Fibroblast of pulmonary artery (primary cell): ENCODE measurements around the gene IRAK3.
A peak's percentile ranks its signal among the peaks of the same experiment; 100 is the strongest.
"Not testable (repeated sequence)": the region's sequence is repeated elsewhere in the genome, so short reads cannot be mapped to it uniquely, and the experiment has no call there.

Experiments
- DNase-seq: peaks from one replicate; pipeline ENCODE4 v3.0.0-alpha.2; 2010; ENCODE audit warnings: low read depth
- H3K4me3 ChIP-seq: replicated peaks from 2 replicates; pipeline ENCODE4 v1.5.1; 2011; ENCODE audit warnings: low read depth, mild to moderate bottlenecking, control low read depth, low read length, moderate library complexity
- TF ChIP-seq, protein P1 (sequence below): IDR thresholded peaks from 2 replicates; pipeline ENCODE4 v1.5.1; 2011; ENCODE audit warnings: mild to moderate bottlenecking, control low read depth, low read length, inconsistent platforms; ENCODE audit errors: missing control alignments

The IRAK3 gene

DNA sequence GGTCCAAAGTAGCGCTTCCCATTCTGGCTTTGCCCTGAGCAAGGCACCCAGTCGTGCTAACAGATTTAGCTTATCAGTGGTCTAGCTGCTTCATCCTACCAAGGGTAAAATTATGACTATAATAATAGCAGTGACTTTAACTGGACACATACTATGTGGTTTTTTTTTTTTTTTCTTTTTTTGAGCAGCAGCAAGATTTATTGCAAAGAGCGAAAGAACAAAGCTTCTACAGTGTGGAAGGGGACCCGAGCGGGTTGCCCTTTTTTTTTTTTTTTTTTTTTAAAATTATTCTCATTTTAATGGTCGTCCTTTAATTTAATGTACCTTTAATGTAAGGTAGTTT is 113.8 kb downstream of the IRAK3 start:
- no peak for DNase-seq
- H3K4me3 ChIP-seq, result peak overlapping the region; percentile 69
- TF ChIP-seq, protein P1, sequence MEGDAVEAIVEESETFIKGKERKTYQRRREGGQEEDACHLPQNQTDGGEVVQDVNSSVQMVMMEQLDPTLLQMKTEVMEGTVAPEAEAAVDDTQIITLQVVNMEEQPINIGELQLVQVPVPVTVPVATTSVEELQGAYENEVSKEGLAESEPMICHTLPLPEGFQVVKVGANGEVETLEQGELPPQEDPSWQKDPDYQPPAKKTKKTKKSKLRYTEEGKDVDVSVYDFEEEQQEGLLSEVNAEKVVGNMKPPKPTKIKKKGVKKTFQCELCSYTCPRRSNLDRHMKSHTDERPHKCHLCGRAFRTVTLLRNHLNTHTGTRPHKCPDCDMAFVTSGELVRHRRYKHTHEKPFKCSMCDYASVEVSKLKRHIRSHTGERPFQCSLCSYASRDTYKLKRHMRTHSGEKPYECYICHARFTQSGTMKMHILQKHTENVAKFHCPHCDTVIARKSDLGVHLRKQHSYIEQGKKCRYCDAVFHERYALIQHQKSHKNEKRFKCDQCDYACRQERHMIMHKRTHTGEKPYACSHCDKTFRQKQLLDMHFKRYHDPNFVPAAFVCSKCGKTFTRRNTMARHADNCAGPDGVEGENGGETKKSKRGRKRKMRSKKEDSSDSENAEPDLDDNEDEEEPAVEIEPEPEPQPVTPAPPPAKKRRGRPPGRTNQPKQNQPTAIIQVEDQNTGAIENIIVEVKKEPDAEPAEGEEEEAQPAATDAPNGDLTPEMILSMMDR, result no peak

DNA sequence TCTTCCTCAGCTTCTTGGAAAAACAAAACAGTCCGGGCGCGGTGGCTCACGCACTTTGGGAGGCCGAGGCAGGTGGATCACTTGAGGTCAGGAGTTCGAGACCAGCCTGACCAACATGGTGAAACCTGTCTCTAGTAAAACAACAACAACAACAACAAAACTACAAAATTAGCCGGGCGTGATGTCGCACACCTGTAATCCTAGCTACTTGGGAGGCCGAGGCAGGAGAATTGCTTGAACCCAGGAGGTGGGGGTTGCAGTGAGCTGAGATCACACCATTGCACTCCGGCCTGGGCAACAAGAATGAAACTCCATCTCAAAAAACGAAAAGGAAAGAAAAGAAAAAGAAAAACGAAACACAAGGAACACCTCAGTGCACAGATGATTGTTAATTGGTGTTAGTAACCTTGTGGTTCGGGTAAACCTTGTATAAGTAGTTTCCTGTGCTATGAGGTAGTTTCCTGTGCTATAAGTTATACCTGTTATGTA is 114.3 kb downstream of the IRAK3 start:
- DNase-seq, result not testable (repeated sequence)
- peak overlapping the region; percentile 69 for H3K4me3 ChIP-seq
